GOT3 (cell line): ENCODE measurements around the gene TFIP11.

Source experiments
- DNase-seq: peaks from one replicate; lab custom pipeline; 2025; ENCODE audit warnings: mixed read lengths; lab: John Stamatoyannopoulos, UW

Gene TFIP11

GRCh38 chr22:26448334-26448733, 63.9 kb downstream of the TFIP11 start:
- DNase-seq = no peak

GRCh38 chr22:26447584-26448329, 64.5 kb downstream of the TFIP11 start:
- no peak for DNase-seq

- DNase-seq = no peak
Measured at GRCh38 chr22:26446808-26447515, 65.3 kb downstream of the TFIP11 start.

GRCh38 chr22:26445577-26446275, 66.5 kb downstream of the TFIP11 start:
- no peak for DNase-seq

- DNase-seq = no peak
Measured at GRCh38 chr22:26444777-26445176, 67.5 kb downstream of the TFIP11 start.

- no peak for DNase-seq
Measured at GRCh38 chr22:26443901-26444690, 68.2 kb downstream of the TFIP11 start.

- DNase-seq = no peak
Measured at GRCh38 chr22:26442086-26442756, 70.1 kb downstream of the TFIP11 start.
